ENCODE data around the gene SPHK2. TPM values are rescaled to one million over a fixed set of nuclear protein-coding genes. Genes with fewer than 3 reads are reported as not detected.

Gene SPHK2
- total RNA-seq, 1 experiment from 2014 or later, result 19.9 TPM

DNA sequence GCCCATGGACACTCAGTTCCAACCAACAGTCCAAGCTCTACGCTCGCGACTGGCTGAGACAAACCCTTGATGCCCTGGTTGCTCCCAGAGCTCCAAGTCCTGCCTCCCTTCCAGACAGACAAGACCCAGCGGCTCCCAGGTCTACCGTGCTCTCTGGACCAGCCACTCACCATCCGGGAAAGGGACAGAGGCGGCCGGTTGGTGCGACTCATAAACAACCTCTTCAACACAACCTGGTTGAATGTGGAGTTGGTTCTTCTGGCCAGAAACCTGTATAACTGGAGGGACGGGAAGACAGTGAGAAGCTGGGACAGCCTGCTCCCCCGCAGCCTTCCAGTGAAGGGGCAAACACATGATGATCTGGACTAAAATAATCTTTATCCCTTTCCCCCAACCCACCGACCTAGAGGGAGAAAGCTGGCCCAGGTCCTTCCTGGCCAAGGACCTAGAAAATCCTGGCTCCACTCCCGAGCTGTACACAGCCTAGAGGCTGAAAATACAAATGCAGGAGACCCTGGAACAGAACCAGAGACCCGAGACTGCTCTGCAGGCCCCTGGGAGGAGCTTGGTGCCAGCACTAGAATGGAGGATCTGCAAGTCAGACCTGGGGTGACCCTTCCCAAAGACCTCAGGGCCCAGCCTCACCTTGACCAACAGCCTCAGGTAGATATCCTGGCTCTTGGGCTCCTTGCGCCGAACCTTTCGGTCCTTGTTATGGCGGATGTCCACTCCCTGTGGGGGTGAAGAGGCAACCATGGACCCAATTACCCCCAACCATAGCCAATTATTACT, 2.0 kb upstream of the SPHK2 start:
- TF ChIP-seq SIN3A (IDR thresholded peaks at IDR 0.05; ENCODE audit: low read depth) (no peak), ZNF274 (IDR thresholded peaks at IDR 0.05; ENCODE audit: low read depth, low read length) (no peak), SRF (IDR thresholded peaks at IDR 0.05; ENCODE audit: low read depth) (no peak), POLR2AphosphoS5 (IDR thresholded peaks at IDR 0.05; ENCODE audit: low read depth, low read length) (no peak; the same call in 1 of the 2 replicates), SP1 (IDR thresholded peaks at IDR 0.05; ENCODE audit: low read depth) (no peak), EZH2phosphoT487 (IDR thresholded peaks at IDR 0.05; ENCODE audit: borderline replicate concordance) (no peak), YY1 (IDR thresholded peaks at IDR 0.05; ENCODE audit: extremely low read depth, insufficient replicate concordance, low read depth, low read length) (no peak), JUND (IDR thresholded peaks at IDR 0.05) (no peak), EZH2 (IDR thresholded peaks at IDR 0.05) (no peak), ELF1 (IDR thresholded peaks at IDR 0.05; ENCODE audit: borderline replicate concordance, low read depth) (no peak), FOSL1 (IDR thresholded peaks at IDR 0.05; ENCODE audit: low read depth) (no peak), CBX3 (IDR thresholded peaks at IDR 0.05; ENCODE audit: low read depth) (no peak), CEBPB (IDR thresholded peaks at IDR 0.05; ENCODE audit: low read depth) (no peak)
- TF ChIP-seq, protein P1, sequence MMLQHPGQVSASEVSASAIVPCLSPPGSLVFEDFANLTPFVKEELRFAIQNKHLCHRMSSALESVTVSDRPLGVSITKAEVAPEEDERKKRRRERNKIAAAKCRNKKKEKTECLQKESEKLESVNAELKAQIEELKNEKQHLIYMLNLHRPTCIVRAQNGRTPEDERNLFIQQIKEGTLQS (IDR thresholded peaks at IDR 0.05), result no peak
- TF ChIP-seq, protein P2, sequence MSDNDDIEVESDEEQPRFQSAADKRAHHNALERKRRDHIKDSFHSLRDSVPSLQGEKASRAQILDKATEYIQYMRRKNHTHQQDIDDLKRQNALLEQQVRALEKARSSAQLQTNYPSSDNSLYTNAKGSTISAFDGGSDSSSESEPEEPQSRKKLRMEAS (IDR thresholded peaks at IDR 0.05), result no peak
- TF ChIP-seq, protein P3, sequence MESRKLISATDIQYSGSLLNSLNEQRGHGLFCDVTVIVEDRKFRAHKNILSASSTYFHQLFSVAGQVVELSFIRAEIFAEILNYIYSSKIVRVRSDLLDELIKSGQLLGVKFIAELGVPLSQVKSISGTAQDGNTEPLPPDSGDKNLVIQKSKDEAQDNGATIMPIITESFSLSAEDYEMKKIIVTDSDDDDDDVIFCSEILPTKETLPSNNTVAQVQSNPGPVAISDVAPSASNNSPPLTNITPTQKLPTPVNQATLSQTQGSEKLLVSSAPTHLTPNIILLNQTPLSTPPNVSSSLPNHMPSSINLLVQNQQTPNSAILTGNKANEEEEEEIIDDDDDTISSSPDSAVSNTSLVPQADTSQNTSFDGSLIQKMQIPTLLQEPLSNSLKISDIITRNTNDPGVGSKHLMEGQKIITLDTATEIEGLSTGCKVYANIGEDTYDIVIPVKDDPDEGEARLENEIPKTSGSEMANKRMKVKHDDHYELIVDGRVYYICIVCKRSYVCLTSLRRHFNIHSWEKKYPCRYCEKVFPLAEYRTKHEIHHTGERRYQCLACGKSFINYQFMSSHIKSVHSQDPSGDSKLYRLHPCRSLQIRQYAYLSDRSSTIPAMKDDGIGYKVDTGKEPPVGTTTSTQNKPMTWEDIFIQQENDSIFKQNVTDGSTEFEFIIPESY (IDR thresholded peaks at IDR 0.05; ENCODE audit: extremely low read depth, insufficient replicate concordance, low read length), result no peak
- peaks cover 52% of the 10 kb centered on the region for H3K79me2 ChIP-seq (ENCODE audit: insufficient read depth, low read length)
- H3K9ac ChIP-seq (ENCODE audit: low read length), result peak overlapping the region; percentile 99
- H3K4me2 ChIP-seq (ENCODE audit: low read length), result peak overlapping the region; percentile 87
- DNase-seq (ENCODE audit: low read depth, low spot score) (no peak), ATAC-seq (no peak)
- H4K20me1 ChIP-seq (ENCODE audit: insufficient read depth), result peaks cover 34% of the 10 kb centered on the region; the same call in 1 of the 2 replicates
- H3K9me3 ChIP-seq (ENCODE audit: control insufficient read depth in 1 of 2, insufficient read depth in 1 of 2, low read depth in 1 of 2, low read length in 2 of 2), result no peaks in the 10 kb centered on the region
- BruUV-seq (replicated peaks), result no TSS peak
- ChIA-PET CTCF (interaction anchor here (1.0 kb wide), 1 partner anchor 8 kb away, joined by 4 read pairs; no protein-coding TSS in a partner anchor), POLR2A (interaction anchor here (0.7 to 2.4 kb wide), 8 partner anchors 9 to 376 kb away, joined by 3 to 9 read pairs (median 3); partner anchors contain the start of genes DBP, GYS1, PPP1R15A and RUVBL2), RAD21 (ENCODE audit: low non-redundant PET in 1 of 2, low total read pairs in 2 of 2, uncharacterized antibody in 2 of 2, unreplicated experiment in 2 of 2) (no interaction called here)
- H2AFZ ChIP-seq (ENCODE audit: low read depth, low read length, poor library complexity, severe bottlenecking), result no peak overlapping the region
- H3K9me2 ChIP-seq (ENCODE audit: insufficient read depth), result no peaks in the 10 kb centered on the region
- peak overlapping the region; percentile 86 for H3K27ac ChIP-seq (ENCODE audit: low read depth, low read length)
- peak overlapping the region; percentile 56 to 93 for H3K4me3 ChIP-seq (replicated peaks in 1 of 2; ENCODE audit: low read depth in 1 of 2, low read length in 2 of 2)
- intact Hi-C loops (cut with micrococcal nuclease), result no loop called here
- peaks cover 20 to 37% of the 10 kb centered on the region in 2 experiments for H3K36me3 ChIP-seq (ENCODE audit: control insufficient read depth in 1 of 2, insufficient read depth in 2 of 2, low read length in 2 of 2)
- H3K27me3 ChIP-seq (ENCODE audit: insufficient read depth, low read length), result no peaks in the 10 kb centered on the region
- peaks cover 33 to 52% of the 10 kb centered on the region in 2 experiments for H3K4me1 ChIP-seq (ENCODE audit: control insufficient read depth in 1 of 2, insufficient read depth in 2 of 2, low read length in 2 of 2)
